CD14-positive monocyte (primary cell): ENCODE measurements around the gene MAD1L1. TPM values are rescaled to one million over a fixed set of nuclear protein-coding genes. Genes with fewer than 3 reads are reported as not detected.

ENCODE experiments used
- DNase-seq, 3 donors: peaks; one replicate each; pipeline ENCODE4 v3.0.0-alpha.2; 2011 to 2022
- H2AFZ ChIP-seq: 2 replicates; pipeline ENCODE4 v1.6.0; 2012; ENCODE audit warnings: mild to moderate bottlenecking, low read depth, low read length, inconsistent platforms; ENCODE audit not compliant: insufficient read depth, poor library complexity, severe bottlenecking
- H3K27ac ChIP-seq, 2 donors: 1 replicate in 1 of 2; 2 replicates in 1 of 2; pipeline ENCODE4 v1.5.1; 2012 to 2013; ENCODE audit warnings: low read length in 2 of 2, control low read depth in 1 of 2, inconsistent platforms in 1 of 2, low read depth in 1 of 2, mild to moderate bottlenecking in 1 of 2
- H3K27me3 ChIP-seq, 2 donors: one replicate each; pipeline versions ENCODE4 v1.6.0 to v1.6.1; 2011 to 2013; ENCODE audit warnings: low read length in 2 of 2; ENCODE audit not compliant: control insufficient read depth in 2 of 2, insufficient read depth in 2 of 2
- H3K36me3 ChIP-seq, 2 donors: replicated peaks in 1 of 2; 1 replicate in 1 of 2; 2 replicates in 1 of 2; pipeline versions ENCODE4 v1.5.1 to v1.6.1; 2012 to 2013; ENCODE audit warnings: low read length in 2 of 2, control low read depth in 1 of 2, inconsistent platforms in 1 of 2, mild to moderate bottlenecking in 1 of 2; ENCODE audit not compliant: insufficient read depth in 2 of 2, control insufficient read depth in 1 of 2
- H3K4me1 ChIP-seq, 2 donors: 1 replicate in 1 of 2; 2 replicates in 1 of 2; pipeline versions ENCODE4 v1.5.1 to v1.6.1; 2012 to 2013; ENCODE audit warnings: low read length in 2 of 2, control low read depth in 1 of 2, inconsistent platforms in 1 of 2, mild to moderate bottlenecking in 1 of 2, moderate library complexity in 1 of 2; ENCODE audit not compliant: insufficient read depth in 2 of 2, control insufficient read depth in 1 of 2
- H3K4me2 ChIP-seq: replicated peaks from 2 replicates; pipeline ENCODE3; 2012; ENCODE audit warnings: low read length, moderate library complexity, mild to moderate bottlenecking; ENCODE audit not compliant: poor library complexity, severe bottlenecking; ENCODE audit errors: extremely low read depth
- H3K4me3 ChIP-seq, 3 experiments: fragments of 200-600 bp in 1 of 3; sonication (generic) in 1 of 3; replicated peaks in 1 of 3; 1 replicate in 2 of 3; 2 replicates in 1 of 3; pipeline ENCODE4 v1.5.1; 2011 to 2013; ENCODE audit warnings: low read length in 3 of 3, mild to moderate bottlenecking in 3 of 3, control low read depth in 2 of 3, low read depth in 2 of 3, inconsistent platforms in 1 of 3, moderate library complexity in 1 of 3
- H3K79me2 ChIP-seq: 2 replicates; pipeline ENCODE4 v1.6.0; 2012; ENCODE audit warnings: mild to moderate bottlenecking, control low read depth, inconsistent platforms, low read length, moderate library complexity; ENCODE audit not compliant: insufficient read depth
- H3K9ac ChIP-seq: 2 replicates; pipeline ENCODE4 v1.6.0; 2017; ENCODE audit warnings: low read length, mild to moderate bottlenecking; ENCODE audit not compliant: insufficient read depth, poor library complexity, severe bottlenecking
- H3K9me3 ChIP-seq, 2 donors: replicated peaks in 1 of 2; 1 replicate in 1 of 2; 2 replicates in 1 of 2; pipeline versions ENCODE4 v1.5.1 to v1.6.1; 2012 to 2013; ENCODE audit warnings: low read length in 2 of 2, control low read depth in 1 of 2; ENCODE audit not compliant: control insufficient read depth in 1 of 2, insufficient read depth in 1 of 2
- H4K20me1 ChIP-seq: 2 replicates; pipeline ENCODE4 v1.6.0; 2012; ENCODE audit warnings: mild to moderate bottlenecking, low read length, control low read depth, moderate library complexity; ENCODE audit not compliant: insufficient read depth
- H3K27ac Mint-ChIP-seq, 7 donors: one replicate each; pipeline ENCODE4 v1.8.0; 2020; ENCODE audit warnings: mild to moderate bottlenecking in 7 of 7, mixed read lengths in 7 of 7, moderate library complexity in 6 of 7, inconsistent platforms in 2 of 7
- H3K27me3 Mint-ChIP-seq, 3 donors: one replicate each; pipeline ENCODE4 v1.8.0; 2021 to 2022; ENCODE audit warnings: low read depth in 3 of 3, mild to moderate bottlenecking in 3 of 3, mixed read lengths in 3 of 3, moderate library complexity in 3 of 3, inconsistent platforms in 1 of 3
- H3K36me3 Mint-ChIP-seq, 2 donors: one replicate each; pipeline ENCODE4 v1.8.0; 2020; ENCODE audit warnings: mixed read lengths in 2 of 2, inconsistent platforms in 1 of 2, mild to moderate bottlenecking in 1 of 2
- H3K4me1 Mint-ChIP-seq: one replicate; pipeline ENCODE4 v1.8.0; 2020; ENCODE audit warnings: mild to moderate bottlenecking, mixed read lengths
- H3K4me3 Mint-ChIP-seq, 2 donors: one replicate each; pipeline ENCODE4 v1.8.0; 2020; ENCODE audit warnings: mild to moderate bottlenecking in 2 of 2, mixed read lengths in 2 of 2, moderate library complexity in 1 of 2
- H3K9me3 Mint-ChIP-seq, 7 donors: one replicate each; pipeline ENCODE4 v1.8.0; 2020 to 2022; ENCODE audit warnings: mixed read lengths in 7 of 7, mild to moderate bottlenecking in 6 of 7, moderate library complexity in 6 of 7, inconsistent platforms in 2 of 7
- WGBS: methylation state at CpG from one replicate; pipeline ENCODE4 v1.1.5; 2013; ENCODE audit warnings: missing lambda C conversion rate; ENCODE audit not compliant: insufficient coverage; 5-methylcytosine and 5-hydroxymethylcytosine counted together
- intact Hi-C, 2 donors: fragments of 100-400 bp; cut with micrococcal nuclease; formaldehyde crosslinking; loops; one replicate each; pipeline versions ENCODE4 v1.15.0 to v1.15.1; 2023
- polyA plus RNA-seq, 3 donors: library from polyadenylated mRNA; depleted of rRNA in 1 of 3; unstranded in 2 of 3; stranded (reverse) in 1 of 3; fragments of 300-500 nt in 2 of 3; fragments of >200 nt in 1 of 3; fragmentation: Illumina TruSeq in 2 of 3; gene quantifications; 1 replicate in 2 of 3; 2 replicates in 1 of 3; pipeline ENCODE4 v1.2.3, GENCODE V29; 2012 to 2021
- TF ChIP-seq, protein P1 (sequence below): fragments of 200-600 bp; IDR thresholded peaks from one replicate; pipeline ENCODE4 v1.8.0; 2022; ENCODE audit warnings: antibody characterized with exemption, mild to moderate bottlenecking

Gene MAD1L1
- polyA plus RNA-seq, 3 donors, result 22.0 to 39.4 (median 33.2) TPM

DNA sequence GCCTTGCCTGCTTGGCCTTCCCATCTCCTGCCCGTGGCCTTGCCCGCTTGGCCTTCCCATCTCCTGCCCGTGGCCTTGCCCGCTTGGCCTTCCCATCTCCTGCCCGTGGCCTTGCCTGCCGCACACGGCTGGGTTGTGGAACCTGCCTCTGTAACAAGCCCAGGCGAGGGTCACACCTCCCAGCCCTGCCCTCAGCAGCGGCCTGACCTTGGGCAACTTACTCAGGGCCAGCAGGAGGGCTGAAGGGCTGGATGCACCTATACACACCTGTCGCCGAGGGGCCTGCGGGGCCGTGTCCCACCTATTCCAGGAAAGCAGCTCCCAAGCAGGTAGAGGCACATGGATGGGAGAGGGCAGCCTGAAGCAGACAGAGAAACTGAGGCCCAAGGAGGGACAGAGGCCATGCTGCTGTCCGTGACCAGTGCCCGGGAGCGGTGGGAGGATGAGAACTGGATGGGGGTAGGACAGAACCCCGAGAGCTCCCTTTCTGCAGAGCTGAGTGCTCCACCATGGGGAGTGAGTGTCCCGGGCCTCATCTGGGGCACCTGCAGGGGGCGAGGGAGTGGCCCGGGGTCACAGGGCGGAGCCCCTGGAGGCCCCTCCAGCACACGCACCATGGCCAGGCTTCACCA, 285.0 kb downstream of the MAD1L1 start:
- Histone ChIP-seq H3K27ac (no peak overlapping the region), H3K4me1 (peaks cover 18 to 64% of the 10 kb centered on the region in 2 donors), H3K4me3 (no peak overlapping the region), H3K9ac (no peak overlapping the region), H2AFZ (no peak overlapping the region), H3K36me3 (no peaks in the 10 kb centered on the region), H4K20me1 (no peaks in the 10 kb centered on the region), H3K79me2 (no peaks in the 10 kb centered on the region), H3K4me2 (no peak overlapping the region), H3K27me3 (no peaks in the 10 kb centered on the region), H3K9me3 (no peaks in the 10 kb centered on the region)
- H3K4me1 Mint-ChIP-seq, result peaks cover 60% of the 10 kb centered on the region
- peaks cover 0 to 3% (median 2%) of the 10 kb centered on the region in 3 donors for H3K27me3 Mint-ChIP-seq
- TF ChIP-seq, protein P1, sequence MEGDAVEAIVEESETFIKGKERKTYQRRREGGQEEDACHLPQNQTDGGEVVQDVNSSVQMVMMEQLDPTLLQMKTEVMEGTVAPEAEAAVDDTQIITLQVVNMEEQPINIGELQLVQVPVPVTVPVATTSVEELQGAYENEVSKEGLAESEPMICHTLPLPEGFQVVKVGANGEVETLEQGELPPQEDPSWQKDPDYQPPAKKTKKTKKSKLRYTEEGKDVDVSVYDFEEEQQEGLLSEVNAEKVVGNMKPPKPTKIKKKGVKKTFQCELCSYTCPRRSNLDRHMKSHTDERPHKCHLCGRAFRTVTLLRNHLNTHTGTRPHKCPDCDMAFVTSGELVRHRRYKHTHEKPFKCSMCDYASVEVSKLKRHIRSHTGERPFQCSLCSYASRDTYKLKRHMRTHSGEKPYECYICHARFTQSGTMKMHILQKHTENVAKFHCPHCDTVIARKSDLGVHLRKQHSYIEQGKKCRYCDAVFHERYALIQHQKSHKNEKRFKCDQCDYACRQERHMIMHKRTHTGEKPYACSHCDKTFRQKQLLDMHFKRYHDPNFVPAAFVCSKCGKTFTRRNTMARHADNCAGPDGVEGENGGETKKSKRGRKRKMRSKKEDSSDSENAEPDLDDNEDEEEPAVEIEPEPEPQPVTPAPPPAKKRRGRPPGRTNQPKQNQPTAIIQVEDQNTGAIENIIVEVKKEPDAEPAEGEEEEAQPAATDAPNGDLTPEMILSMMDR, result no peak
- intact Hi-C loops, result loop anchor here in 1 of 2 donors (10.0 kb wide), 1 partner anchor 67 kb away; no protein-coding TSS in a partner anchor
- peaks cover 11 to 29% of the 10 kb centered on the region in 2 donors for H3K36me3 Mint-ChIP-seq
- H3K27ac Mint-ChIP-seq, result no peak overlapping the region
- DNase-seq, result no peak
- no peak overlapping the region for H3K4me3 Mint-ChIP-seq
- over 99% methylated on average over 17 of the region's 22 CpGs for WGBS
- peaks cover 0 to 8% (median 0%) of the 10 kb centered on the region in 7 donors for H3K9me3 Mint-ChIP-seq

DNA sequence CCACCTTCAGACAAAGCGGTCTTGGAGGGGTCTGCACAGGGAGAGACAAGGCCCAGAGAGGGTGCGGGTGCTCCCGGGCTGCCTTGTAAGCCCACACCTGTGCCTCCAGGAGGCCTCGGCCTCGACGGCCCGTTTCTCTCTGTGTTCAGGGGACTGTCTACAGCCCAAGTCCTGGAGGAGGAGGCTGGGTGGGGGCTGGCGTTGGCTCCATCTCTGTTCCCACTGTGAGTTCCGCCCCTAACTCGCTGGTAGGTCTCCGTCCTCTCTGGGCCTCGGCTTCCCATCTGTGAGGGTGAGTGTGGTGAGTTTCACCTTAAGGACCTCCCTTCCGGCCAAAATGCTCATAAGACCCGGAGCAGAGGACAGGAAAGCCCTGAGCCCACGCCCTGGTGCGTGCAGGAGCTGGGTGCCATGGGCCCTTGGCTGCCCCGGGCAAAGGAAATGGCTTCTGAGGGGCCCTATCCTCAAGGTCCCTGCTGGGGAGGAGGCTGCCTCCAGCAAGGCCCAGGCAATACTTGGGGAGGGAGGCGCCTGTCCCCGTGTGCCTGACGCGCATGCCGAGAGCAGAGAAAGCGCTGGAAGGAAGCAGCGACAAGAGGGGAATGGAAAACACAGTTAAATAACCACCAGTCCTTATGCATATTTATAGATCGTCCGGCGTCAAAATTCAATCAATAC, 285.8 kb downstream of the MAD1L1 start:
- Histone ChIP-seq H3K27ac (no peak overlapping the region), H3K36me3 (no peaks in the 10 kb centered on the region), H2AFZ (no peak overlapping the region), H3K27me3 (no peaks in the 10 kb centered on the region), H3K9me3 (no peaks in the 10 kb centered on the region), H3K79me2 (no peaks in the 10 kb centered on the region), H3K4me1 (peaks cover 25 to 72% of the 10 kb centered on the region in 2 donors), H3K4me3 (no peak overlapping the region), H3K9ac (no peak overlapping the region), H4K20me1 (no peaks in the 10 kb centered on the region), H3K4me2 (no peak overlapping the region)
- Mint-ChIP-seq H3K36me3 (peaks cover 8 to 26% of the 10 kb centered on the region in 2 donors), H3K27ac (peak overlapping the region in 2 of 7 donors; percentile 49 to 64), H3K4me1 (peaks cover 67% of the 10 kb centered on the region), H3K27me3 (peaks cover 0 to 3% (median 2%) of the 10 kb centered on the region in 3 donors), H3K9me3 (peaks cover 0 to 6% (median 0%) of the 10 kb centered on the region in 7 donors), H3K4me3 (no peak overlapping the region)
- TF ChIP-seq, protein P1, result no peak
- 96% methylated on average over 13 of the region's 27 CpGs for WGBS
- intact Hi-C loops, result loop anchor here in 1 of 2 donors (10.0 kb wide), 1 partner anchor 68 kb away; no protein-coding TSS in a partner anchor
- DNase-seq, result no peak
